HG02943 (cell line): ENCODE results near the gene RPL32.
"Not testable (repeated sequence)": the region's sequence is repeated elsewhere in the genome, so short reads cannot be mapped to it uniquely, and the experiment has no call there.

Experiments used
- ATAC-seq: cut with Tn5 transposase; IDR thresholded peaks from one replicate; pipeline ENCODE4 v1.9.1; 2021; ENCODE audit warnings: mild to moderate bottlenecking, low read depth, moderate library complexity; ENCODE audit not compliant: unreplicated experiment

RPL32 gene

DNA sequence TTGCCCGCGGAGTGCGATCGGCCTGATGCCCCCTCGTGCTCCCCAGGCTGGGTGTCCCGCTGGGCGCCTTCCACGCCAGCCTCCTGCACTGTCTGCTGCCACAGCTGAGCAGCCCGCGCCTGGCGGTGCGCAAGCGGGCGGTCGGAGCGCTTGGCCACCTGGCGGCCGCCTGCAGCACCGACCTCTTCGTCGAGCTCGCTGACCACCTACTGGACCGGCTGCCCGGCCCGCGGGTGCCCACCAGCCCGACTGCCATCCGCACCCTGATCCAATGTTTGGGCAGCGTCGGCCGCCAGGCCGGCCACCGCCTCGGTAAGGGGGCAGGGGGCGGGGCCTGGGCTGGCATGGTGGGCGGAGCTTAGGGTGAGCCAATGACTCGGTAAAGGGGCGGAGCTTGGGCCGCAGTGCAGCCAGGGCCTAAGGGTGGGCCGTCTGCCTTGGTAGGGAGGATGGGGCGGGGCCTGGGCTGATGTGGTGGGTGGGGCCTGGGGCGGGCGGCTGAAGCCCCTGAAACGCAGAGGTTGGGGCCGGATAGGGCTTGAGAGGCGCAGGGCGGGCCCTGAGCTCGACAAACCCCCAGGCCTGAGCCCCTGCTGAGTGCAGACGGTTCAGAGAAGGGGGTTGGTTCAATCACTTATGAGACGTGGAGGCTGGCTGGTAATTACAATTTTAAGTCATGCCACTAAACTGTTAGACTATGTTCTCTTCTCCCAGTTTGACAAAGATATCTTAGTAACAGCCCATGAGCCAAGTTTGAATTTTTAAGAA lies 31.2 kb downstream of the RPL32 start:
- peak; percentile 96 for ATAC-seq

DNA sequence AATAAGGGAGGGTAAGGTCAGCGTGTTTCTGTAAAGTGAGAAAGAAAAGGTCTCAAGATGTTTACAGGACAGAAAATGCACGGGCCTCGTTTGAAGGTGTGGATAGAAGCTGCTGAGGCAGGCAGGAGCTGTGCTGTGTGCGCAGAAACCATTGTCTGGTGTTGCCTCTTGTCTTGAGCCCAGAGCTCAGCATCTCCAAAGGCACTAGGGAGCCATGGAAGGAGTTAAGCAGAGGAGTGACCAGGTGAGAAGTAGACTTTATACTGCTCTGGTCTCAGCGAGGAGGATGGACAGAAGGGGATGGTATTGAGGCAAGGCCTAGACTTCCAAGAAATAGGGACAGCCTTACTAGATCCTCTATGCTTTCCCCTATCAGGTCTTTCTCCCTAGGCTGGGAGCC lies 31.9 kb downstream of the RPL32 start:
- ATAC-seq = no peak

DNA sequence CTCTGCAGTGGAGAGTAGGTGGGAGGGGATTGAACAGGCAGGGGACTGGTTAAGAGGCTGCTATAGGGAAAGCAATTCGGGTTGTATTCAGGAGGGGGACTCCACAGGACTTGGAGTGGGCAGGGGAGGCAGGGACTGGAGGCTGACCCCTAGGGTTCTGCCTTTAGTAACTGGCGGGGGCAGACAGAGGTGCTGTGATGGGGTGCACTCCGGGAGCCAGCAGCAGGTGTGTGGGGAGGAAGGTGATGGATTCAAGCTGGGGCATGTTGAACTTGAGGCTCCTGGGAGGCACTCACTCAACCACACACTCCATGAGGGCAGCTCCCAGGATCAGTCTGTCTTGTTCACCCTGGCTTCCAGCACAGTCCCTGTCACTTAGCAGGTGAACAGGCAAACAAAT lies 32.4 kb downstream of the RPL32 start:
- no peak for ATAC-seq

DNA sequence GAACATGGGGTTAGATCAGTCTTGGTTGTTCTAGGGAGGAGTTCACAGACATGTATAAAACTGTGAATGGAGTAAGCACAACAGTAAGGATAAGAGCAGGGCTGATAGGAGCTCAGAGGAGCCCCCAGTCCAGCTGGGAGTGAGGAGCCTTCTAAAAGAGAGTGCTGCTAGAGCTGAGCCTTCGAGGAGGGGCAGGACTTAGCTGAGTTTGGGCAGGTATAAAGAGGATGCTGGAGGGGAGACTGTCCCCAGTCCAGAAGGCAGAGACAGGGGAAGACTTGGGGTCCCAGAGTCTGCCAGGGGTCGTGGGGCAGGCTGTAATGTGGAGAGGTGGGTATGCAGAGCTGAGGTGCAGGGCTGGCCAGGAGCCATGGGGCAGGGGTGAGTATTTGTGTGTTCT lies 32.8 kb downstream of the RPL32 start:
- no peak for ATAC-seq

DNA sequence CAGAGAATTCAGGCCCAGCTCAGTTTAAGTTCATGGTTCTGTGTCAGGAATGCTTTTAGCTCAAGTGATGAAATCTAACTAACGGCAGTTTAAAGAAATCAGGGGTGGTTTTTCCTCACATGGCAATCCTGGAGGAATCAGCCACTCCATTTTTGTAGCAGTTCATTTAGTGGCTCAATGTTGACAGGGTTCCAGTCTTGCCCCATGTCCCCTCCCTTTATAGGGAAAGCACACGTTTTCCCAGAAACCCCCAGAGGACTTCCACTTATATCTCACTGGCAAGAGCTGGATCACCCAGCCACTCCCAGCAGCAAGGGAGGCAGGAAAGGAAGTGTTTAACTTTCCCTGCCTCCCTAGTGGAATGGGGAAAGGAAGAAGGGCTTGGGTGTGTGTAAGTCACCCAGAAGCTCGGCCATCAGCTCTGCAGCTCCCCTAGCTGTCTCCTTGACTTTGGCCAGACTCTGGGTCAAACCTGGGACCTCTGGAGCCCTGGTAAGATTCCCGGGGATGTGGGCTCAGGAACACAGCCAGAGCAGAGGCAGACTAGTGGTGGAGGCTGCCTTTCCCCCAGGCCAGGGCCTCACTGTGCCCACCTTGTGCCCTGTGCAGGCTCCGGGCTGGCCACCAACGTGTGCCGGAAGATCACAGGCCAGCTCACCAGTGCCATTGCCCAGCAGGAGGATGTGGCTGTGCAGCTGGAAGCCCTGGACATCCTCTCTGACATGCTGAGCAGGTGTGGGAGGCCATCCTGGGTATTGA lies 33.6 kb downstream of the RPL32 start:
- ATAC-seq = no peak

DNA sequence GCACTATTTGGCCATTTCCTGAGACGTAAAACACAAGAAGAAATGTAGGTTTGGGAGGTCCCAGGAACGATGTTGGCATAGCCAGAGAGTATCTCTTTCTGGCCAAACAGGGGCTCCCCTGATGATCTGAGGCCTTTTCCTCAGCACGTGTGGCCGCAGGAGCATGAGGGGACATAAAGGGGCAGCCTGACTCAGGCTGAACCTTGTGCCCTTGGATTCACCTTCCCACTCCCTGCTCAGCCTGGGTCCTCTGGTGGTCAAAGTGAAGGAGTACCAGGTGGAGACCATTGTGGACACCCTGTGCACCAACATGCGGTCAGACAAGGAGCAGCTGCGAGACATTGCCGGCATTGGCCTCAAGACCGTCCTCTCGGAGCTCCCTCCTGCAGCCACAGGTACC lies 34.3 kb downstream of the RPL32 start:
- ATAC-seq = no peak

DNA sequence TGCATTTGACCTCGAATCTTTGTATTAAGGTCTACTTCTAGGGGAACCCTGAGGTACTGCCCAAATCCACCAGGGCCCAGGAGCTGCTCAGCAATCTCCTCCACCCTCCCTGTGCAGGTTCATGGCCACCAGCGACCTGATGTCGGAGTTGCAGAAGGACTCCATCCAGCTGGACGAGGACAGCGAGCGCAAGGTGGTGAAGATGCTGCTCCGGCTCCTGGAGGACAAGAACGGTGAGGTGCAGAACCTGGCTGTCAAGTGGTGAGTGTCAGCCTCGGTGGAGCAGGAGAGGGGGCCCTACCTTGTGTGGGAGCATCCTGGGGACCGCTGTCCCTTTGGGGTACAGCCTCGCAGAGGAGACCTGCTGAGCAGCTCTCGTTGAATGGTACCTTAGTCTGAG lies 38.0 kb downstream of the RPL32 start:
- ATAC-seq = no peak

DNA sequence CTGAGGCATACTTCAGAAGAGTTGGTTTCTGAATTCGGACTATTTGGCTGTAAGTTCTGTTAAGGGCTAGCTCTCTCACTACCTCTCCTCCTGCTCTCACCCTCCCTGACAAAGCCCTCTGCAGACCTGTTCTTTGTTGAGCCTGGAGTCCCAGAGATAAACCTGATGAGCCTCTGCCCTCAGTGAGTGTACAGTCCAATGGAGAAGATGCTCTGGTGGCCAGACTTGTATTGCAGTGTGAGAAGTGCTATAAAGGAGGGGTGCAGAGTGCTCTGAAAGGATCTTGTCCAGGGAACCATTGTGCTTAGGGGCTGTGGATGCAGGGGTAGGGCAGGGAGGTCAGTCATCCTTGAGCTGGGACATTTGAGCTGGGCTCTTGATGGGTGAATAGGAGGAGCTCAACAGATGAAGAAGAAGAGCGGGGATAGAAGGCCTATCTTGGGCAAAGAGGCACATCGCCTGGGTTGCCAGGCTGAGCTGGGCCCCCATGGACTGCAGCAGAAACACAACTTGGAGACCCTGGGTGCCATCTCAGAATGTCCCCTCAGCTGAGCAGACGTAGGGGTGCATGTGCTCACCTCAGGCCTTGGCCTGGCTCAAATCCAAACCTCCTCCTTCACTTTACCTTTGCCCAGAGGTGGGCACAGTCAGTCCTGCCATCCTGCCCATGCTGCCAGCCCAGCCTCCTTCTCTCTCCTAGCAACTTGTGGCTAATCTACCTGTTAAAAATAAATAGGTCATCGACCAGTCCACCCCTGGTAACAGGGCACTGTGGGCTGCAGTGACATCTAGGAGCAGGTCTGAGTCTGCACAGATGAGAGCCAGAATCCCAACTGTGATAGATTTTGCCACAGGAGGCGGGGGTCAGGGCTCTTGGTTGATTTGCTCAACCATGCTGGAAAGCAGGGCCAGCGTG lies 41.6 kb downstream of the RPL32 start:
- ATAC-seq = no peak

DNA sequence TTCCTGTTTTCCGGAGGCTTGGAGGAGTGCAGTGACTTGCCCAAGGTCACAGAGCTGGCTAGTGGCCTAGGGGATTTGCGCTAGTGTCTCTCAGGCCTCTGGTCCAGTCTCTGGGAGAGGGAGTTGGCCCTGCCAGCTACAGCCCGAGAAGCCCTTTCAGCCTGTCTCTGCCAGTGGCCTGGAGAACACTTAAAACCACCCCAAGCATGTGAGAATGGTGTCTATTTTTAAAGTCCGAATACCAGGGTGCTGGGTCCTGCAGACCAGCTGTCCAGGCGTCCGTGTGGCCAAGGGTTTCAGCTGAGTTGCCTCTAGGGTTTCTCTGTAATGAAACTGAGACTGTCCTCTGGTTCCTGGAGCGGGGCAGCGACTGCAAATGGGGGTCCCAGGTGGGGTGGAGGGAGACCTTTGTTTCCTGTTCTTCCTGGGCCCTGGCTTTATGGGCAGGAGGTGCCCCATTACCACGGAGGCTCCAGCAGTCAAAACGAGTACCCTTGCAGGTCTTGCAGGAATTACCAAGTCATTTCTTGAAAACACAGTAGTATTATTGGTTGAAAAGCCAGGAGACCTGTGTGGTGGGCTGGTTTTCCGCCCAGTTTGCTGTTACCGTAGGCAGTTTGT lies 42.7 kb downstream of the RPL32 start:
- ATAC-seq = no peak

DNA sequence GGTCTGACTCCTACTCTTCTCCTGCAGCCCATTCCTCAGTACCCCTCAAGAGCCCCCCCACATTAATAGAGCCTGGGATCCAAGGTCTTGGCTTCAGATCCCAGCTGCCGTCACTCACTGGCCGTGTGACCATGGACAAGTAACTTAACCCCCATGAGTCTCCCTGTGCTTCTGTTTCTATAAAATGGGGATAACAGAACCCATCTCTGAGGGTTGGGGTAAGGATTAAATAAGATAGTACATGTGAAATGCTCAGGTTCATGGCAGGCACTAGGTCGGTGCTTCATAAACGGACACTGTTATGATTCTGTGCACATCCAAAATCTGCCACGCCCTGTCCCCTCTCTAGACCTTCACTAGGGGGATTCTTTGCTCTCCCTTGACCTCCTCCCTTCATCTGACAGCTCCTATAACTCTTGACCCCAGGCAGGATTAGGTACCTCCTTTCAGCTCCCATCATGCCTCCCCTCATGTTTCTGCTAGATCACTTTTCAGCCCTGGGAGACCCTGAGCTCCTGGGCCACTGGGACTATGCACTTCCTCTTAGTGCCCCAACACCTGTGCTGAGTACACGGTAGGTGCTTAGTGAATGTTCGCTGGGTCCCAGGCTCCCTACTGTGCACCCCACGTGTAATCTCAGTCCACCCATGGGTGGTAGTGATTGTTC lies 43.3 kb downstream of the RPL32 start:
- no peak for ATAC-seq

DNA sequence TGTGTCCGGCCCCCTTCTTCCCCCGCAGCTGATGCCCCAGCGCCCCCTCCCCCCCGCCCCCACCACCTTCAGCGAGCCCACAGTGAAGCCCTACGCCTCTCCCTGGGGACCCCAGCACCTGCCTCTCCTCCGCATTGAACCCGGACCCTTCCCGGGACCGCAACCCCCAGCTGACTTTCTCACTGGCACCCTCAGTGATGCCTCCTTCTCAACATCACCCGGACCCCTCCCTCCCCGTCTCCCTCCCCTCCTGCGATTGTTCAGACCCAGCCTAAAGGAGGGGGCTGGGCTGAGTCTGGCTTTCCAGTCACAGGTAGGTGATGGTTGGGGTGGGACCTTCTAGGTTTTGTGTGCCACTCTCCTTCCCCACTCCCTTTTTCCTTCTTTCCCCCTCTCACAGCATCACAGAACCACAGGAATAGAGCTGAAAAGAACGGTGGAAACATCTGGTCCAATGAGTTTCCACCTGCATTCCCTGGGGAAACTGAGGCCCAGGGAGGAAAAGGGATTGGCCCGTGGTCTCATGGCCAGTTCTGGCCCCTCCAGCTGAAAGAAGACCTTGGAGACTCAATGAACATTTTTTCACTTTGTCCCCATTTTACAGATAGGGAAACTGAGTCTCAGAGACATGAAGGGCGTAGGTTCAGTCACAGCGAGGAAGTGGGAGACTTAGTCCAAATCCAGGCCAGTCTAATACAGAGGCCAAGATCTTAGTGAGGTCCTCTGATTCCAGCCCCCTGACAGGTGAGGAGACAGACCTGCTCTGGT lies 44.1 kb downstream of the RPL32 start:
- ATAC-seq = no peak

DNA sequence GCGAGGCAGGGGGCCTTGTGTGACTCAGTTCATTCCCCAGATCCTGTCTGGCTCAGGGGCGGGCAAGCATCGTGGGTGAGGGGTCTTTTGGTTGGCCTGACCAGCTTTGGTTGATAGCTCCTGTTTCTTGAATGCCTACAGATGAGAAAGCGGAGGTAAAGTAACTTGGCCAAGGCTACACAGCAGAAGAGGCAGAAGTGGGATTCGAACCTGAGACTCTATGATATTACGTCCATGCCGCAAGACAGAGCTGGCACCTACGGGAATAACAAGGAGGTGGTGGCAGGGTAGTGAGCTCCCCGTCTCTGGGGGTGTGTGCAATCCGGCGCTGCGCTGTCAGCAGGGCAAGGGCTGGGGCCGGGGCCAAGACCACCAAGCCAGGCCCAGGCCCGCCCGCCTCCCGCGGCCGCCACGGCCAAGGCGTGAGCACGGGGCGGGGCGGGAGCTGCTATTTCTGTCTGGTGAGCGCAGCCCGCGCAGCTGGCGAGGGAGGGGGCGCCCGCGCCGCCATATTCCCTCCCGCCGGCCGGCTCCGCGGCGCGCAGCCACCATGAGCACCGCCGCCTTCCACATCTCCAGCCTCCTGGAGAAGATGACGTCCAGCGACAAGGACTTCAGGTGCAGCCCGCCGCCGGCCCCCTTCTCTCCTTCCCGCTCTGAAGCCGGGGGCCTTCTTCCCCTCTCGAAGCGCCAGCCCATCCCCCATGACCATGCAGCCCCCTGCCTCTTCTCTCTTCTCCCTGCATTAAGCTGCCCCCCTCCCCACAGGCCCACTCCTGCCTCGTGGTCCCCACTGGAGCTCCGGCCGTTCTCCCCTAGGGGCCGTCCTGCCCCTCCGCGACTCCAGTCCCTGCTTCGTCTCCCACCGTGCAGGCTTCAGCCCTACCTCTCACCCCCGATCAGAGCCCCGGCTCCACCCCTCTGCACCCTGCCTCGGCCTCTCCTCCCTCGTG lies 44.9 kb downstream of the RPL32 start, which contains the start of gene CAND2:
TSS of gene CAND2 (plus strand) at position 510 of the 953 bp plus-strand sequence. CDS start at position 551, 41 bp downstream.
- ATAC-seq = no peak

DNA sequence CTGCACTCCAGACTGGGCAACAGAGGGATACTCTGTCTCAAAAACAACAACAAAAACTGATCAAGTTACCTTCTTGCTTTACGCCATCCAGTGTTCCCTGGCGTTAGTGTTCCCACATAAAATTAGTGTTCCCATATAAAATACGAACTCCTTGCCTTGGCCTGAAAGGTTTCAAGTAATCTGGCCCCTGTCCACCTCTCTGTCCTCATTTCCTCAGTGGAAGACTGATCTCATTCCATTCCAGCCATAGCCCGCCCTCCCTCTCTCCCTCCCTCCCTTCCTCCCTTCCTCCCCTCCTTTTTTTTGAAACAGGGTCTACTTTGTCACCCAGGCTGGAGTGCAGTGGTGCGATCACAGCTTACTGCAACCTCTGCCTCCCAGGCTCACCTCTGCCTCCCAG lies 47.7 kb downstream of the RPL32 start:
- no peak for ATAC-seq

DNA sequence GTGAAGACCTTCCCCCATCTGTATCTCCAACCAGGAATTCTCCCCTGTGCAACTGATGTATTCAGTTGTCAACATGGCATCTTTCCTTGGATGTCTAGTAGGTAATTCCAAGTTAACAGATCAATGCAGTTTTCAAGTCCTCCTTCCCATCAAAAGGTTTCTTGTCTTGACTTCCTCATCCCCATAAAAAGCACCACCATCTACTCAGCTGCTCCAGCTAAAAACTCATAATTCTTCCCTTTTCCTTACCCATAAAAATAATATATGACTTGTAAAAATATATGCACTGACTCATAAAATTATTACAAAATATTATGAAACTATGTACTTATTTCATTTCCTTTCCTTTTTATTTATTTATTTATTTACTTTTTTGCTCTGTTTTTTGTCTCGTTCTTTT lies 49.9 kb downstream of the RPL32 start:
- no peak for ATAC-seq

DNA sequence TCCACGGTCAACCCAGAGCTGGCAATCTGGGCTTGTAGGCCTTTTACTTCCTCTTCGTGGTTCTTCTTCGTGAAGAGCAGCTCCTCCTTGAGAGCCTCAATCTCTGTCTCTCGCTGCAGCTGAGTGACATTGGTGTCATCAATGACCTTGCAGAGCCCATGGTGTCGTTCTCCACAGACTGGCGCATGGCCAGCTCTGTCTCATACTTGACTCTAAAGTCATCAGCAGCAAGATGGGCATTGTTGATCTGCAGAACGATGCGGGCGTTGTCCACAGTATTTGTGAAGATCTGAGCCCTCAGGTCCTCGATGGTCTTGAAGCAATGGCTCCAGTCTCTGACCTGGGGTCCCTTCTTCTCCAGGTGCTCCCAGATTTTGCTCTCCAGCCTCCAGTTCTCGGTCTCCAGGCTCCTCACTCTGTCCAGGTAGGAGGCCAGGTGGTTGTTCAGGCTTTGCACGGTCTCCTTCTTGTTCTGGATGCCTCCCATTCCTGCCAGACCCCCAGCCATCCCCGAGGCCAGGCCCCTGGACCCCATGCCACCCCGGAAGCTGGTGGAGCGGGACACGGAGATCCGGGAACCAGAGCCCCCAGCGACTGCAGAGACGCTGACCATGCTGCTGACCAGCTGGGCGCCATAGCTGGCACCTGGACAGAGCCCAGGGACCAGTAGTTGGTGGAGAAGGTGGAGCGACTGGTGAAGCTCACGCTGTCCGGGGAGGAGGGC lies 53.2 kb downstream of the RPL32 start:
- ATAC-seq = not testable (repeated sequence)

DNA sequence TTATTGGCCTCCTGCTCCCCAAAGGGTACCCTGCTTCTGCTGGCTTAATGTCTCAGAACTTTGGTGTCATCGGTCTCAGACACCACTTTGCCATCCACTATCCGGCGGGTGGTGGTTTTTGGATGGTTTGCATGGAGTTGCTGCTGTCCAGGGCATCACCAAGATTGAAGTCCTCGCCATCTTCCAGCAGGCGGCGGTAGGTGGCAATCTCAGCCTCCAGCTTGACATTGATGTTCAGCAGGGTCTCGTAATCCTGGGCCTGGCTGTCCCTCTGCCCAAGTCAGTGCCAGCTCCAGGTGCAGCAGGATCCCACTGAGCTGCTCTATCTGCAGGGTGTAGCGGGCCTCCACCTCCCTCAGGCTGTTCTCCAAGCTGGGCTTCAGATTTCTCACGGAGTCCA lies 54.0 kb downstream of the RPL32 start:
- not testable (repeated sequence) for ATAC-seq

DNA sequence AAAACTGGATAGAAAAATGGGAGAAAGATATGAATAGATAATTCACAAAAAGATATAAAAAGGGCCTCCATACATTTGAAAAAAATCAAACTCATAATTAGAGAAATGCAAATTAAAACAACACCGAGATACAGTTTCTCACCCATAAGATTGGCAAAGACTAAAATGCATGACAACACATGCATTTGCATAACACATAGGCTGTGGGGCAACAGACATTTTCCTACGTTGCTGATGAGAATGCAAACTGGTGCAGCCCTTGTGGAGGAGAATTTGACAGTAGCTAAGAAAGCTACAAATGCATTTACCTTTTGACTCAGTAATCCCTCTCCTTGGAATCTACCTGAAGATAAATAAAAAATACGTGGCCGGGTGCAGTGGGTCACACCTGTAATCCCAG lies 56.3 kb downstream of the RPL32 start:
- ATAC-seq = no peak
